SU-DHL-6 (cell line): ENCODE results near the gene MFAP5.

Experiments used
- CTCF ChIP-seq: fragments of 200-600 bp; sonication (generic); IDR thresholded peaks from one replicate; pipeline ENCODE4 v1.5.1; 2017; ENCODE audit warnings: antibody characterized with exemption, mild to moderate bottlenecking, low read length, moderate library complexity; ENCODE audit not compliant: insufficient read depth, poor library complexity, severe bottlenecking
- EZH2phosphoT487 ChIP-seq: fragments of 200-600 bp; sonication (generic), shearing (Covaris generic); conservative IDR thresholded peaks from 2 replicates; pipeline ENCODE4 v1.6.1; 2018; ENCODE audit warnings: mild to moderate bottlenecking, antibody characterized with exemption, low read length, moderate library complexity, mixed read lengths

- TF ChIP-seq CTCF (no peak), EZH2phosphoT487 (no peak)
These were observed 58.8 kb downstream of the MFAP5 start for GRCh38 chr12:8603856-8604255.
